HCT116 (cell line): ENCODE results near the gene CDH1.

Experiments used
- EZH2phosphoT487 ChIP-seq: fragments of 200-600 bp; IDR thresholded peaks from 2 replicates; pipeline ENCODE4 v1.6.1; 2018; ENCODE audit warnings: antibody characterized with exemption, borderline replicate concordance
- RAD21 ChIP-seq: IDR thresholded peaks from 2 replicates; pipeline ENCODE4 v1.6.1; 2012; ENCODE audit warnings: low read depth, mild to moderate bottlenecking
- TF ChIP-seq, protein P1 (sequence below), 3 experiments: fragments of 200-600 bp in 1 of 3; sonication (generic) in 1 of 3; IDR thresholded peaks in 2 of 3; conservative IDR thresholded peaks in 1 of 3; 2 replicates each; pipeline ENCODE4 v1.5.1; 2012 to 2017; ENCODE audit warnings: low read depth in 2 of 3, low read length in 2 of 3, antibody characterized with exemption in 1 of 3, borderline replicate concordance in 1 of 3, control low read depth in 1 of 3, mild to moderate bottlenecking in 1 of 3, mixed read lengths in 1 of 3, mixed run types in 1 of 3, moderate library complexity in 1 of 3; ENCODE audit not compliant: insufficient read depth in 1 of 3

DNA sequence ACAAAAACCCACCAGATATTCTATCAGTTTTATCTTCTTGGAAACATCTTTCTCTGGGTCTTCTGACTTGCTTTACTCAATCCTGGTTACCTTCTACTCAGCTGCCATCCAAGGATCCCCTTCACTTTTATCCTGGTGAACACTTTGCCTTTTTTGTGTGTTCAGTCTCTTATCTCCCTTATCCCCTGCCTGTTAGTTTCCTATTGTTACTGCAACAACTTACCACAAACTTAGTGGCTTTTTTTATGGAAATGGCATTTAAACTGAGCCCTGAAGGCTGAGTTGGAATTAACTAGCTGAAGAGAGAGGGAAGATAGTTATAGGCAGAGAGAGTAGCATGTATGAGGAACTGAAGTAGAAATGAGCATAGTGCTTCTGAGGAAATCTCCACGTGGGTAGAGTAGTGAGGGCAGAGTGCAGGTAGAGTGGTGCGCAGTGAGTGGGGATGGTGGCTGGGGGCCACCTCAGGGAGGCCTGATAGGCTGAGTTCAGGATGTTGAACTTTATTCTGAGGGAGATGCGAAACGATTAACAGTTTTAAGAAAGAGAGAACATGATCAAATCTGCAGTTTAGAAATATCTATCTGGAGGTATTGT, 132.5 kb downstream of the CDH1 start:
- TF ChIP-seq RAD21 (no peak), EZH2phosphoT487 (no peak)
- TF ChIP-seq, protein P1, sequence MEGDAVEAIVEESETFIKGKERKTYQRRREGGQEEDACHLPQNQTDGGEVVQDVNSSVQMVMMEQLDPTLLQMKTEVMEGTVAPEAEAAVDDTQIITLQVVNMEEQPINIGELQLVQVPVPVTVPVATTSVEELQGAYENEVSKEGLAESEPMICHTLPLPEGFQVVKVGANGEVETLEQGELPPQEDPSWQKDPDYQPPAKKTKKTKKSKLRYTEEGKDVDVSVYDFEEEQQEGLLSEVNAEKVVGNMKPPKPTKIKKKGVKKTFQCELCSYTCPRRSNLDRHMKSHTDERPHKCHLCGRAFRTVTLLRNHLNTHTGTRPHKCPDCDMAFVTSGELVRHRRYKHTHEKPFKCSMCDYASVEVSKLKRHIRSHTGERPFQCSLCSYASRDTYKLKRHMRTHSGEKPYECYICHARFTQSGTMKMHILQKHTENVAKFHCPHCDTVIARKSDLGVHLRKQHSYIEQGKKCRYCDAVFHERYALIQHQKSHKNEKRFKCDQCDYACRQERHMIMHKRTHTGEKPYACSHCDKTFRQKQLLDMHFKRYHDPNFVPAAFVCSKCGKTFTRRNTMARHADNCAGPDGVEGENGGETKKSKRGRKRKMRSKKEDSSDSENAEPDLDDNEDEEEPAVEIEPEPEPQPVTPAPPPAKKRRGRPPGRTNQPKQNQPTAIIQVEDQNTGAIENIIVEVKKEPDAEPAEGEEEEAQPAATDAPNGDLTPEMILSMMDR (IDR thresholded peaks at IDR 0.05 in 2 of 3, conservative IDR thresholded peaks at IDR 0.05 in 1 of 3; ENCODE audit: borderline replicate concordance in 1 of 3, insufficient read depth in 1 of 3, low read depth in 2 of 3, low read length in 2 of 3) = no peak
